GM18858 (cell line): ENCODE measurements around the gene PCDHGA3.
A peak's percentile ranks its signal among the peaks of the same experiment; 100 is the strongest.
"Not testable (repeated sequence)": the region's sequence is repeated elsewhere in the genome, so short reads cannot be mapped to it uniquely, and the experiment has no call there.

Experiments used
- ATAC-seq: cut with Tn5 transposase; IDR thresholded peaks from one replicate; pipeline ENCODE4 v1.9.1; 2021; ENCODE audit not compliant: unreplicated experiment

The PCDHGA3 gene

GRCh38 chr5:141382469-141383294 is 39.1 kb downstream of the PCDHGA3 start, which contains the start of gene PCDHGA7:
Gene PCDHGA7 (plus strand): TSS chr5:141382742. CDS start chr5:141382900, 158 bp downstream.
- no peak for ATAC-seq

- no peak for ATAC-seq
Observed at GRCh38 chr5:141383345-141383744, 39.7 kb downstream of the PCDHGA3 start.

- ATAC-seq: no peak
Observed at GRCh38 chr5:141384471-141385267, 41.0 kb downstream of the PCDHGA3 start.

GRCh38 chr5:141387557-141388311 is 44.1 kb downstream of the PCDHGA3 start, which contains the start of gene PCDHGB4:
Gene PCDHGB4 (plus strand): TSS chr5:141387698. CDS start chr5:141387885, 187 bp downstream.
- ATAC-seq: peak; percentile 92

GRCh38 chr5:141388661-141389060 is 45.0 kb downstream of the PCDHGA3 start:
- no peak for ATAC-seq

- ATAC-seq: no peak
Observed at GRCh38 chr5:141389153-141390042, 45.8 kb downstream of the PCDHGA3 start.

GRCh38 chr5:141392429-141393198 is 49.0 kb downstream of the PCDHGA3 start, which contains the start of gene PCDHGA8:
Gene PCDHGA8 (plus strand): TSS chr5:141392633. CDS start chr5:141392814, 181 bp downstream.
- ATAC-seq: no peak

- ATAC-seq: no peak
Observed at GRCh38 chr5:141393267-141393666, 49.6 kb downstream of the PCDHGA3 start.

- ATAC-seq: not testable (repeated sequence)
Observed at GRCh38 chr5:141394401-141395187, 51.0 kb downstream of the PCDHGA3 start.
